HCT116 (cell line): Measurements from ENCODE around the gene RCSD1. TPM values are rescaled to one million over a fixed set of nuclear protein-coding genes. Genes with fewer than 3 reads are reported as not detected.

Experiments used
- ATAC-seq: fragments of 200-7000 bp; cut with Tn5 transposase; 2 replicates; pipeline ENCODE4 v1.9.1; 2020; ENCODE audit warnings: mild to moderate bottlenecking, moderate library complexity
- BruUV-seq: library from RNA; stranded (reverse); fragments of 400-500 nt; replicated peaks from 2 replicates; lab custom pipeline; 2021; lab: Mats Ljungman, UMichigan
- CTCF ChIA-PET: fragments of 300-600 bp; sonication (Branson Sonifier 250); formaldehyde crosslinking; loops from one replicate; lab custom pipeline; 2021; ENCODE audit warnings: antibody characterized with exemption; lab: Charles Lee
- POLR2A ChIA-PET: fragments of 300-600, 350-600 bp; sonication (Branson Sonifier 250); formaldehyde crosslinking; loops from one replicate; lab custom pipeline; 2021; ENCODE audit warnings: antibody characterized with exemption; lab: Charles Lee
- RAD21 ChIA-PET, 2 experiments: fragments of 300-600 bp; sonication (Branson Sonifier 250); formaldehyde crosslinking; loops; one replicate each; lab custom pipeline; 2023; ENCODE audit warnings: low total read pairs in 2 of 2; ENCODE audit not compliant: uncharacterized antibody in 2 of 2, unreplicated experiment in 2 of 2, low non-redundant PET in 1 of 2; lab: Charles Lee
- DNase-seq: peaks from one replicate; pipeline ENCODE4 v3.0.0-alpha.2; 2010; ENCODE audit warnings: low read depth, low spot score
- H2AFZ ChIP-seq: fragments of 200-600 bp; shearing (Covaris generic), sonication (generic); 2 replicates; pipeline ENCODE4 v1.6.1; 2017; ENCODE audit warnings: low read depth, mixed run types, mixed read lengths, antibody characterized with exemption, low read length; ENCODE audit not compliant: poor library complexity, severe bottlenecking
- H3K27ac ChIP-seq: 2 replicates; pipeline ENCODE4 v1.5.1; 2012; ENCODE audit warnings: low read depth, low read length
- H3K27me3 ChIP-seq: fragments of 200-600 bp; sonication (generic); 2 replicates; pipeline ENCODE4 v1.6.1; 2016; ENCODE audit warnings: mixed run types, low read length, mixed read lengths; ENCODE audit not compliant: insufficient read depth
- H3K36me3 ChIP-seq, 2 experiments: fragments of 200-500 bp in 1 of 2; fragments of 200-600 bp in 1 of 2; sonication (Bioruptor generic) in 1 of 2; sonication (generic) in 1 of 2; 2 replicates each; pipeline versions ENCODE4 v1.5.1 to v1.6.1; 2014 to 2016; ENCODE audit warnings: low read length in 2 of 2, inconsistent platforms in 1 of 2, mixed read lengths in 1 of 2, mixed run types in 1 of 2; ENCODE audit not compliant: insufficient read depth in 2 of 2, control insufficient read depth in 1 of 2
- H3K4me1 ChIP-seq, 2 experiments: fragments of 200-600 bp in 1 of 2; sonication (generic) in 1 of 2; 2 replicates each; pipeline versions ENCODE4 v1.5.1 to v1.6.1; 2012 to 2017; ENCODE audit warnings: low read length in 2 of 2, inconsistent platforms in 1 of 2, mild to moderate bottlenecking in 1 of 2, mixed read lengths in 1 of 2, mixed run types in 1 of 2, moderate library complexity in 1 of 2; ENCODE audit not compliant: insufficient read depth in 2 of 2, control insufficient read depth in 1 of 2
- H3K4me2 ChIP-seq: fragments of 200-600 bp; sonication (generic); 2 replicates; pipeline ENCODE4 v1.6.1; 2017; ENCODE audit warnings: mixed run types, low read length, mixed read lengths
- H3K4me3 ChIP-seq, 2 experiments: fragments of 200-600 bp in 1 of 2; sonication (generic) in 1 of 2; replicated peaks in 1 of 2; 2 replicates each; pipeline ENCODE4 v1.5.1; 2011 to 2016; ENCODE audit warnings: low read length in 2 of 2, control low read depth in 1 of 2, low read depth in 1 of 2, mild to moderate bottlenecking in 1 of 2, mixed read lengths in 1 of 2, mixed run types in 1 of 2
- H3K79me2 ChIP-seq: fragments of 200-600 bp; sonication (generic); 2 replicates; pipeline ENCODE4 v1.6.1; 2017; ENCODE audit warnings: mild to moderate bottlenecking, mixed run types, low read length, moderate library complexity, mixed read lengths; ENCODE audit not compliant: insufficient read depth
- H3K9ac ChIP-seq: fragments of 200-600 bp; sonication (generic); 2 replicates; pipeline ENCODE4 v1.6.1; 2016; ENCODE audit warnings: low read length, mixed read lengths
- H3K9me2 ChIP-seq: fragments of 200-600 bp; sonication (generic), shearing (Covaris generic); 2 replicates; pipeline ENCODE4 v1.6.1; 2017; ENCODE audit warnings: mixed run types, mild to moderate bottlenecking, moderate library complexity; ENCODE audit not compliant: insufficient read depth
- H3K9me3 ChIP-seq, 2 experiments: fragments of 200-500 bp in 1 of 2; fragments of 200-600 bp in 1 of 2; sonication (Bioruptor generic) in 1 of 2; sonication (generic) in 1 of 2; 2 replicates each; pipeline ENCODE4 v1.6.1; 2014 to 2017; ENCODE audit warnings: low read length in 2 of 2, mixed read lengths in 2 of 2, inconsistent platforms in 1 of 2, low read depth in 1 of 2, mild to moderate bottlenecking in 1 of 2, mixed run types in 1 of 2, moderate library complexity in 1 of 2; ENCODE audit not compliant: control insufficient read depth in 1 of 2, insufficient read depth in 1 of 2
- H4K20me1 ChIP-seq: fragments of 200-600 bp; sonication (generic), shearing (Covaris generic); 2 replicates; pipeline ENCODE4 v1.6.1; 2017; ENCODE audit warnings: mixed run types, mild to moderate bottlenecking, moderate library complexity; ENCODE audit not compliant: insufficient read depth
- CBX3 ChIP-seq: IDR thresholded peaks from 2 replicates; pipeline ENCODE4 v1.6.1; 2012; ENCODE audit warnings: low read depth
- ELF1 ChIP-seq: IDR thresholded peaks from 2 replicates; pipeline ENCODE4 v1.6.1; 2012; ENCODE audit warnings: low read depth, borderline replicate concordance
- EZH2phosphoT487 ChIP-seq: fragments of 200-600 bp; IDR thresholded peaks from 2 replicates; pipeline ENCODE4 v1.6.1; 2018; ENCODE audit warnings: antibody characterized with exemption, borderline replicate concordance
- JUND ChIP-seq: IDR thresholded peaks from 2 replicates; pipeline ENCODE4 v1.6.1; 2012
- RAD21 ChIP-seq: IDR thresholded peaks from 2 replicates; pipeline ENCODE4 v1.6.1; 2012; ENCODE audit warnings: low read depth, mild to moderate bottlenecking
- SIN3A ChIP-seq: IDR thresholded peaks from 2 replicates; pipeline ENCODE4 v1.6.1; 2012; ENCODE audit warnings: low read depth
- YY1 ChIP-seq: IDR thresholded peaks from 2 replicates; pipeline ENCODE4 v1.6.1; 2011; ENCODE audit warnings: low read length, low read depth, moderate library complexity, mild to moderate bottlenecking; ENCODE audit not compliant: insufficient replicate concordance; ENCODE audit errors: extremely low read depth
- ZFX ChIP-seq: fragments of 450-650 bp; IDR thresholded peaks from 2 replicates; pipeline ENCODE4 v1.6.1; 2017
- ZNF274 ChIP-seq: fragments of 200-500 bp; sonication (Bioruptor generic); IDR thresholded peaks from 2 replicates; pipeline ENCODE4 v1.6.1; 2014; ENCODE audit warnings: mild to moderate bottlenecking, low read depth, low read length, inconsistent platforms
- intact Hi-C: fragments of 100-400 bp; cut with micrococcal nuclease; formaldehyde crosslinking; loops from 2 replicates; pipeline ENCODE4 v1.10.0; 2022
- total RNA-seq: library from RNA; stranded (reverse); gene quantifications from one replicate; pipeline ENCODE4 v1.2.1, GENCODE V29; 2021; ENCODE audit not compliant: unreplicated experiment
- TF ChIP-seq, protein P1 (sequence below): IDR thresholded peaks from 2 replicates; pipeline ENCODE4 v1.6.1; 2012
- TF ChIP-seq, protein P2 (sequence below): IDR thresholded peaks from 2 replicates; pipeline ENCODE4 v1.6.1; 2011; ENCODE audit warnings: mild to moderate bottlenecking, low read length, moderate library complexity; ENCODE audit not compliant: insufficient replicate concordance; ENCODE audit errors: extremely low read depth
- TF ChIP-seq, protein P3 (sequence below): IDR thresholded peaks from 2 replicates; pipeline ENCODE4 v1.6.1; 2012

Gene RCSD1
- total RNA-seq, 1 experiment from 2014 or later, result 0.15 TPM

DNA sequence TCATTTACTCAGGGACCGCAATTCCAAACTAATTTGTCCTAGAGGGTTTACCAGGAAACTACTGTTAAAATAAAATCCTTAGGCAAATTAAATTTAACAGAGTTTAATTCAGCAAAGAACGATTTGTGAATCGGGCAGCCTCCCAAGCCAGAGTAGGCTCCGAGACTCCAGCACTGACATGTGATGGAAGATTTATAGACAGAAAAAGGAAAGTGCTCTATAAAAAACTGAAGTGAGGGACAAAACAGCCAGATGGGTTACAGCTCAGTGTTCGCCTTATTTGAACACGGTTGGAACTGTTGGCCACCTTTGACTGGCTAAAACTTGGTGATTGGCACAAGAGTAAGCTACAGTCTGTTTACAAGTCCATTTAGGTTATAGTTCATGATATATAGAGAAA lies 35.2 kb upstream of the RCSD1 start:
- no peaks in the 10 kb centered on the region for H3K27me3 ChIP-seq
- H3K79me2 ChIP-seq, result no peaks in the 10 kb centered on the region
- CTCF ChIA-PET, result no interaction called here
- H3K36me3 ChIP-seq, result no peaks in the 10 kb centered on the region
- no peak overlapping the region for H3K4me3 ChIP-seq
- no peak overlapping the region for H3K27ac ChIP-seq
- no peak overlapping the region for H3K9ac ChIP-seq
- DNase-seq (no peak), ATAC-seq (no peak)
- intact Hi-C loops, result no loop called here
- POLR2A ChIA-PET, result no interaction called here
- no TSS peak for BruUV-seq
- H2AFZ ChIP-seq, result no peak overlapping the region
- no peaks in the 10 kb centered on the region for H3K9me2 ChIP-seq
- RAD21 ChIA-PET, result no interaction called here
- no peaks in the 10 kb centered on the region for H3K9me3 ChIP-seq
- H3K4me2 ChIP-seq, result no peak overlapping the region
- TF ChIP-seq, protein P1, sequence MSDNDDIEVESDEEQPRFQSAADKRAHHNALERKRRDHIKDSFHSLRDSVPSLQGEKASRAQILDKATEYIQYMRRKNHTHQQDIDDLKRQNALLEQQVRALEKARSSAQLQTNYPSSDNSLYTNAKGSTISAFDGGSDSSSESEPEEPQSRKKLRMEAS, result no peak
- TF ChIP-seq JUND (no peak), YY1 (no peak), RAD21 (no peak), CBX3 (no peak), ELF1 (no peak), SIN3A (no peak), EZH2phosphoT487 (no peak), ZNF274 (no peak), ZFX (no peak)
- TF ChIP-seq, protein P2, sequence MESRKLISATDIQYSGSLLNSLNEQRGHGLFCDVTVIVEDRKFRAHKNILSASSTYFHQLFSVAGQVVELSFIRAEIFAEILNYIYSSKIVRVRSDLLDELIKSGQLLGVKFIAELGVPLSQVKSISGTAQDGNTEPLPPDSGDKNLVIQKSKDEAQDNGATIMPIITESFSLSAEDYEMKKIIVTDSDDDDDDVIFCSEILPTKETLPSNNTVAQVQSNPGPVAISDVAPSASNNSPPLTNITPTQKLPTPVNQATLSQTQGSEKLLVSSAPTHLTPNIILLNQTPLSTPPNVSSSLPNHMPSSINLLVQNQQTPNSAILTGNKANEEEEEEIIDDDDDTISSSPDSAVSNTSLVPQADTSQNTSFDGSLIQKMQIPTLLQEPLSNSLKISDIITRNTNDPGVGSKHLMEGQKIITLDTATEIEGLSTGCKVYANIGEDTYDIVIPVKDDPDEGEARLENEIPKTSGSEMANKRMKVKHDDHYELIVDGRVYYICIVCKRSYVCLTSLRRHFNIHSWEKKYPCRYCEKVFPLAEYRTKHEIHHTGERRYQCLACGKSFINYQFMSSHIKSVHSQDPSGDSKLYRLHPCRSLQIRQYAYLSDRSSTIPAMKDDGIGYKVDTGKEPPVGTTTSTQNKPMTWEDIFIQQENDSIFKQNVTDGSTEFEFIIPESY, result no peak
- TF ChIP-seq, protein P3, sequence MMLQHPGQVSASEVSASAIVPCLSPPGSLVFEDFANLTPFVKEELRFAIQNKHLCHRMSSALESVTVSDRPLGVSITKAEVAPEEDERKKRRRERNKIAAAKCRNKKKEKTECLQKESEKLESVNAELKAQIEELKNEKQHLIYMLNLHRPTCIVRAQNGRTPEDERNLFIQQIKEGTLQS, result no peak
- H3K4me1 ChIP-seq, result no peaks in the 10 kb centered on the region
- no peaks in the 10 kb centered on the region for H4K20me1 ChIP-seq
